Spleen (tissue), 7 donors: ENCODE data around the gene BMP2K.

ENCODE experiments used
- CTCF ChIP-seq, 11 experiments: fragments of 200-600 bp in 7 of 11; fragments of 450-650 bp in 4 of 11; sonication (generic) in 4 of 11; IDR thresholded peaks in 8 of 11; conservative IDR thresholded peaks in 3 of 11; 1 replicate in 7 of 11; 2 replicates in 4 of 11; pipeline versions ENCODE4 v1.4.0 to v1.8.0; 2016 to 2021; ENCODE audit warnings: antibody characterized with exemption in 11 of 11, inconsistent platforms in 4 of 11, mild to moderate bottlenecking in 1 of 11
- POLR2A ChIP-seq, 3 donors: fragments of 450-650 bp; IDR thresholded peaks; one replicate each; pipeline ENCODE4 v1.5.1; 2017; ENCODE audit warnings: antibody characterized with exemption in 3 of 3, mild to moderate bottlenecking in 1 of 3
- donor health status: DM: no; HTN: no; CAD: no; lungs with moderate emphysema.
- donor health status: DM: no; HTN: no; CAD: no.
- donor health status: DM: no; HTN: no; CAD: no.

GRCh38 chr4:78737035-78737434, 39.1 kb upstream of the BMP2K start:
- TF ChIP-seq POLR2A (IDR thresholded peaks at IDR 0.05), result no peak
- no peak for TF ChIP-seq CTCF (IDR thresholded peaks at IDR 0.05 in 8 of 11, conservative IDR thresholded peaks at IDR 0.05 in 3 of 11)
